Liver (tissue), 3 donors: ENCODE results near the gene ERBB3.
"Not testable (repeated sequence)": the region's sequence is repeated elsewhere in the genome, so short reads cannot be mapped to it uniquely, and the experiment has no call there.

Experiments used
- MAX ChIP-seq: IDR thresholded peaks from 2 replicates; pipeline ENCODE4 v1.6.1; 2016; ENCODE audit warnings: antibody characterized with exemption
- TAF1 ChIP-seq: conservative IDR thresholded peaks from 2 replicates; pipeline ENCODE4 v1.6.1; 2016; ENCODE audit warnings: antibody characterized with exemption, mild to moderate bottlenecking
- YY1 ChIP-seq: IDR thresholded peaks from 2 replicates; pipeline ENCODE4 v1.6.1; 2016; ENCODE audit warnings: antibody characterized with exemption, mild to moderate bottlenecking
- TF ChIP-seq, protein P1 (sequence below): fragments of 150-350 bp; IDR thresholded peaks from 2 replicates; pipeline ENCODE4 v1.5.1; 2017; ENCODE audit warnings: improper control_type of control experiment, low read depth, low read length; ENCODE audit not compliant: missing input control
- donor health status: healthy.
- donor health status: healthy.

DNA sequence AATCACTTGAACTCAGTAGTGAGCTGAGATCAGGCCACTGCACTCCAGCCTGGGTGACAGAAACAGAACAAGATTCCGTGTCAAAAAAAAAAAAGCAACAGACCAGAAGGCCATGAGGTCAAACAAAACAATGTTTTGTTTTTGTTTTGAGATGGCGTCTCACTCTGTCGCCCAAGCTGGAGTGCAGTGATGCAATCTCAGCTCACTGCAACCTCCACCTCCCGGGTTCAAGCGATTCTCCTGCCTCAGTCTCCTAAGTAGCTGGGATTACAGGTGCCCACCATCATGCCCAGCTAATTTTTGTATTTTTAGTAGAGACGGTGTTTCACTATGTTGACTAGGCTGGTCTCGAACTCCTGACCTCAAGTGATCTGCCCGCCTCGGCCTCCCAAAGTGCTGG is 2.0 kb upstream of the ERBB3 start:
- TF ChIP-seq, protein P1, sequence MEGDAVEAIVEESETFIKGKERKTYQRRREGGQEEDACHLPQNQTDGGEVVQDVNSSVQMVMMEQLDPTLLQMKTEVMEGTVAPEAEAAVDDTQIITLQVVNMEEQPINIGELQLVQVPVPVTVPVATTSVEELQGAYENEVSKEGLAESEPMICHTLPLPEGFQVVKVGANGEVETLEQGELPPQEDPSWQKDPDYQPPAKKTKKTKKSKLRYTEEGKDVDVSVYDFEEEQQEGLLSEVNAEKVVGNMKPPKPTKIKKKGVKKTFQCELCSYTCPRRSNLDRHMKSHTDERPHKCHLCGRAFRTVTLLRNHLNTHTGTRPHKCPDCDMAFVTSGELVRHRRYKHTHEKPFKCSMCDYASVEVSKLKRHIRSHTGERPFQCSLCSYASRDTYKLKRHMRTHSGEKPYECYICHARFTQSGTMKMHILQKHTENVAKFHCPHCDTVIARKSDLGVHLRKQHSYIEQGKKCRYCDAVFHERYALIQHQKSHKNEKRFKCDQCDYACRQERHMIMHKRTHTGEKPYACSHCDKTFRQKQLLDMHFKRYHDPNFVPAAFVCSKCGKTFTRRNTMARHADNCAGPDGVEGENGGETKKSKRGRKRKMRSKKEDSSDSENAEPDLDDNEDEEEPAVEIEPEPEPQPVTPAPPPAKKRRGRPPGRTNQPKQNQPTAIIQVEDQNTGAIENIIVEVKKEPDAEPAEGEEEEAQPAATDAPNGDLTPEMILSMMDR: not testable (repeated sequence)
- not testable (repeated sequence) for TF ChIP-seq TAF1, MAX, YY1
